ENCODE results near the gene RGS3.

DNA sequence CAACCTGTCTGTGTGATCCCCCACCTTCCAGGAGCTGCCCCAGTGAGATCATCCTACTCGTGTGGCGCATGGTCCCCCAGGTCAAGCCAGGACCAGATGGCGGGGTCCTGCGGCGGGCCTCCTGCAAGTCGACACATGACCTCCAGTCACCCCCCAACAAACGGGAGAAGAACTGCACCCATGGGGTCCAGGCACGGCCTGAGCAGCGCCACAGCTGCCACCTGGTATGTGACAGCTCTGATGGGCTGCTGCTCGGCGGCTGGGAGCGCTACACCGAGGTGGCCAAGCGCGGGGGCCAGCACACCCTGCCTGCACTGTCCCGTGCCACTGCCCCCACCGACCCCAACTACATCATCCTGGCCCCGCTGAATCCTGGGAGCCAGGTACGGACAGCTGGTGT, 43.7 kb downstream of the RGS3 start:
- TF ChIP-seq, protein P1, sequence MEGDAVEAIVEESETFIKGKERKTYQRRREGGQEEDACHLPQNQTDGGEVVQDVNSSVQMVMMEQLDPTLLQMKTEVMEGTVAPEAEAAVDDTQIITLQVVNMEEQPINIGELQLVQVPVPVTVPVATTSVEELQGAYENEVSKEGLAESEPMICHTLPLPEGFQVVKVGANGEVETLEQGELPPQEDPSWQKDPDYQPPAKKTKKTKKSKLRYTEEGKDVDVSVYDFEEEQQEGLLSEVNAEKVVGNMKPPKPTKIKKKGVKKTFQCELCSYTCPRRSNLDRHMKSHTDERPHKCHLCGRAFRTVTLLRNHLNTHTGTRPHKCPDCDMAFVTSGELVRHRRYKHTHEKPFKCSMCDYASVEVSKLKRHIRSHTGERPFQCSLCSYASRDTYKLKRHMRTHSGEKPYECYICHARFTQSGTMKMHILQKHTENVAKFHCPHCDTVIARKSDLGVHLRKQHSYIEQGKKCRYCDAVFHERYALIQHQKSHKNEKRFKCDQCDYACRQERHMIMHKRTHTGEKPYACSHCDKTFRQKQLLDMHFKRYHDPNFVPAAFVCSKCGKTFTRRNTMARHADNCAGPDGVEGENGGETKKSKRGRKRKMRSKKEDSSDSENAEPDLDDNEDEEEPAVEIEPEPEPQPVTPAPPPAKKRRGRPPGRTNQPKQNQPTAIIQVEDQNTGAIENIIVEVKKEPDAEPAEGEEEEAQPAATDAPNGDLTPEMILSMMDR (conservative IDR thresholded peaks at IDR 0.05; ENCODE audit: low read length), result no peak
- TF ChIP-seq EZH2phosphoT487 (IDR thresholded peaks at IDR 0.05; ENCODE audit: borderline replicate concordance, low read depth, low read length), result no peak
